Parathyroid adenoma (tissue), 2 donors: ENCODE results near the gene SLC17A8.
A peak's percentile ranks its signal among the peaks of the same experiment; 100 is the strongest.

Source experiments
- H2AFZ ChIP-seq: fragments of 300-600 bp; sonication (generic); one replicate; pipeline ENCODE4 v1.7.0; 2017; ENCODE audit warnings: antibody characterized with exemption, mild to moderate bottlenecking
- H3K27ac ChIP-seq: fragments of 300-600 bp; sonication (generic); one replicate; pipeline ENCODE4 v1.7.0; 2017
- H3K27me3 ChIP-seq: fragments of 300-600 bp; sonication (generic); one replicate; pipeline ENCODE4 v1.7.0; 2017; ENCODE audit warnings: low read length; ENCODE audit not compliant: control insufficient read depth, insufficient read depth
- H3K36me3 ChIP-seq: fragments of 300-600 bp; sonication (generic); one replicate; pipeline ENCODE4 v1.7.0; 2017; ENCODE audit warnings: low read length; ENCODE audit not compliant: control insufficient read depth, insufficient read depth
- H3K4me1 ChIP-seq: fragments of 300-600 bp; sonication (generic); one replicate; pipeline ENCODE4 v1.7.0; 2017; ENCODE audit warnings: control low read depth
- H3K4me2 ChIP-seq: fragments of 300-600 bp; sonication (generic); one replicate; pipeline ENCODE4 v1.7.0; 2017; ENCODE audit warnings: low read length
- H3K4me3 ChIP-seq: fragments of 300-600 bp; sonication (generic); one replicate; pipeline ENCODE4 v1.7.0; 2017; ENCODE audit warnings: low read depth, low read length
- H3K79me2 ChIP-seq: fragments of 300-600 bp; sonication (generic); one replicate; pipeline ENCODE4 v1.7.0; 2017; ENCODE audit warnings: control low read depth
- H3K9ac ChIP-seq: fragments of 300-600 bp; sonication (generic); one replicate; pipeline ENCODE4 v1.7.0; 2017; ENCODE audit warnings: mild to moderate bottlenecking
- H3K9me3 ChIP-seq: fragments of 300-600 bp; sonication (generic); one replicate; pipeline ENCODE4 v1.7.0; 2017; ENCODE audit warnings: low read length; ENCODE audit not compliant: control insufficient read depth
- TF ChIP-seq, protein P1 (sequence below): fragments of 300-600 bp; sonication (generic); IDR thresholded peaks from one replicate; pipeline ENCODE4 v1.7.0; 2017; ENCODE audit warnings: antibody characterized with exemption, mild to moderate bottlenecking
- donor health status: primary hyperparathyroidism.

The SLC17A8 gene

GRCh38 chr12:100348657-100349454 lies 8.0 kb upstream of the SLC17A8 start:
- Histone ChIP-seq H3K4me2 (no peak overlapping the region), H3K4me1 (no peaks in the 10 kb centered on the region), H3K27me3 (no peaks in the 10 kb centered on the region), H3K9ac (no peak overlapping the region), H3K36me3 (no peaks in the 10 kb centered on the region), H3K27ac (no peak overlapping the region), H3K9me3 (no peaks in the 10 kb centered on the region), H3K79me2 (no peaks in the 10 kb centered on the region), H3K4me3 (no peak overlapping the region), H2AFZ (no peak overlapping the region)
- TF ChIP-seq, protein P1, sequence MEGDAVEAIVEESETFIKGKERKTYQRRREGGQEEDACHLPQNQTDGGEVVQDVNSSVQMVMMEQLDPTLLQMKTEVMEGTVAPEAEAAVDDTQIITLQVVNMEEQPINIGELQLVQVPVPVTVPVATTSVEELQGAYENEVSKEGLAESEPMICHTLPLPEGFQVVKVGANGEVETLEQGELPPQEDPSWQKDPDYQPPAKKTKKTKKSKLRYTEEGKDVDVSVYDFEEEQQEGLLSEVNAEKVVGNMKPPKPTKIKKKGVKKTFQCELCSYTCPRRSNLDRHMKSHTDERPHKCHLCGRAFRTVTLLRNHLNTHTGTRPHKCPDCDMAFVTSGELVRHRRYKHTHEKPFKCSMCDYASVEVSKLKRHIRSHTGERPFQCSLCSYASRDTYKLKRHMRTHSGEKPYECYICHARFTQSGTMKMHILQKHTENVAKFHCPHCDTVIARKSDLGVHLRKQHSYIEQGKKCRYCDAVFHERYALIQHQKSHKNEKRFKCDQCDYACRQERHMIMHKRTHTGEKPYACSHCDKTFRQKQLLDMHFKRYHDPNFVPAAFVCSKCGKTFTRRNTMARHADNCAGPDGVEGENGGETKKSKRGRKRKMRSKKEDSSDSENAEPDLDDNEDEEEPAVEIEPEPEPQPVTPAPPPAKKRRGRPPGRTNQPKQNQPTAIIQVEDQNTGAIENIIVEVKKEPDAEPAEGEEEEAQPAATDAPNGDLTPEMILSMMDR: peak; percentile 15

- Histone ChIP-seq H3K4me3 (no peak overlapping the region), H3K9ac (no peak overlapping the region), H3K9me3 (no peaks in the 10 kb centered on the region), H3K4me1 (no peaks in the 10 kb centered on the region), H3K36me3 (no peaks in the 10 kb centered on the region), H3K79me2 (no peaks in the 10 kb centered on the region), H3K4me2 (no peak overlapping the region), H2AFZ (no peak overlapping the region), H3K27me3 (no peaks in the 10 kb centered on the region), H3K27ac (no peak overlapping the region)
- TF ChIP-seq, protein P1: no peak
Observed at GRCh38 chr12:100359248-100359647, 2.4 kb downstream of the SLC17A8 start.

GRCh38 chr12:100359822-100360221 lies 2.9 kb downstream of the SLC17A8 start:
- H2AFZ ChIP-seq: no peak overlapping the region
- no peak overlapping the region for H3K9ac ChIP-seq
- no peak overlapping the region for H3K4me2 ChIP-seq
- TF ChIP-seq, protein P1: no peak
- no peaks in the 10 kb centered on the region for H3K79me2 ChIP-seq
- no peaks in the 10 kb centered on the region for H3K27me3 ChIP-seq
- H3K4me1 ChIP-seq: no peaks in the 10 kb centered on the region
- no peak overlapping the region for H3K27ac ChIP-seq
- H3K9me3 ChIP-seq: no peaks in the 10 kb centered on the region
- H3K36me3 ChIP-seq: no peaks in the 10 kb centered on the region
- H3K4me3 ChIP-seq: no peak overlapping the region

DNA sequence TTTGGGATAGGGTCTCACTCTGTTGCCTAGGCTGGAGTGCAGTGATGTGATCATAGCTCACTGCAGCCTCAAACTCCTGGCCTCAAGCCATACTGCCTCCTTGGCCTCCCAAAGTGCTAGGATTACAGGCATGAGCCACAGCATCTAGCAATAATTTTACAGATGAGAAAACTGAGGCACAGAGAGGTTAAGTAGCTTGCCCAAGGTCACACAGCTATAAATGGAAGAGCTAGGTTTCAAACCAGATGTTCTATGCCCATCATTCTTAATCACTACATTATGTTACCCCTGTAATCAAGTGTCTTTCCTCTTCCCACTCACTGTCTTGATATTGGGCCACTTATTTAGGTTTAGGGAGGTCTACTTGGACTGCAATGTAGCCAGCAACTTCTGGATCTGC lies 3.6 kb downstream of the SLC17A8 start:
- TF ChIP-seq, protein P1: no peak
- no peak overlapping the region for H3K9ac ChIP-seq
- no peaks in the 10 kb centered on the region for H3K79me2 ChIP-seq
- H3K27me3 ChIP-seq: no peaks in the 10 kb centered on the region
- H3K36me3 ChIP-seq: no peaks in the 10 kb centered on the region
- H3K9me3 ChIP-seq: no peaks in the 10 kb centered on the region
- no peak overlapping the region for H3K27ac ChIP-seq
- no peak overlapping the region for H3K4me2 ChIP-seq
- no peak overlapping the region for H3K4me3 ChIP-seq
- no peaks in the 10 kb centered on the region for H3K4me1 ChIP-seq
- H2AFZ ChIP-seq: no peak overlapping the region

DNA sequence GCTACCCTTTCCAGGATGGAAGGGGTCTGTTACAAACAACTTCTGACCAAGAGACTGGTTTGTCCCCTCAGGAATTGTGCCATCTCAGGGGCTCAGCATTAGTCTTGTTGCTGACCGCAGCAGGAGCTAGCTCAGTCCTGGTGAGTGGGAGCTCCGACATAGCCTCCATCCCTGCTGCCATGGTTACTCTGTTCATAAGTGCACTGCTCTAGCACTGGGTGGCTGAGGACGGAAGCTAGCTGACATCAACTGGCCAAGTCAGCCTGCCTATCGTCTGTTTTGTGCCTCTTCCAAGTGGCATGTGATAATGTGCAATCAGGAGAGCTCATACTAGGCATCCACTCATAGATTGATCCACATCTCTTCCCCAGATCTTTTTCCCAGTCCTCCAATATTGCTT lies 7.5 kb downstream of the SLC17A8 start:
- no peaks in the 10 kb centered on the region for H3K9me3 ChIP-seq

More for the DNA sequence above, 7.5 kb downstream of the SLC17A8 start:
- TF ChIP-seq, protein P1: no peak
- H2AFZ ChIP-seq: no peak overlapping the region
- no peak overlapping the region for H3K9ac ChIP-seq
- no peaks in the 10 kb centered on the region for H3K36me3 ChIP-seq
- no peak overlapping the region for H3K4me2 ChIP-seq
- no peaks in the 10 kb centered on the region for H3K79me2 ChIP-seq
- no peak overlapping the region for H3K4me3 ChIP-seq
- no peaks in the 10 kb centered on the region for H3K4me1 ChIP-seq
- no peak overlapping the region for H3K27ac ChIP-seq
- no peaks in the 10 kb centered on the region for H3K27me3 ChIP-seq
